ENCODE measurements around the gene RERE. TPM values are rescaled to one million over a fixed set of nuclear protein-coding genes. Genes with fewer than 3 reads are reported as not detected.
A peak's percentile ranks its signal among the peaks of the same experiment; 100 is the strongest.

RERE gene
- total and polyA plus RNA-seq, 4 donors, result 26.8 to 133 (median 82.7) TPM

DNA sequence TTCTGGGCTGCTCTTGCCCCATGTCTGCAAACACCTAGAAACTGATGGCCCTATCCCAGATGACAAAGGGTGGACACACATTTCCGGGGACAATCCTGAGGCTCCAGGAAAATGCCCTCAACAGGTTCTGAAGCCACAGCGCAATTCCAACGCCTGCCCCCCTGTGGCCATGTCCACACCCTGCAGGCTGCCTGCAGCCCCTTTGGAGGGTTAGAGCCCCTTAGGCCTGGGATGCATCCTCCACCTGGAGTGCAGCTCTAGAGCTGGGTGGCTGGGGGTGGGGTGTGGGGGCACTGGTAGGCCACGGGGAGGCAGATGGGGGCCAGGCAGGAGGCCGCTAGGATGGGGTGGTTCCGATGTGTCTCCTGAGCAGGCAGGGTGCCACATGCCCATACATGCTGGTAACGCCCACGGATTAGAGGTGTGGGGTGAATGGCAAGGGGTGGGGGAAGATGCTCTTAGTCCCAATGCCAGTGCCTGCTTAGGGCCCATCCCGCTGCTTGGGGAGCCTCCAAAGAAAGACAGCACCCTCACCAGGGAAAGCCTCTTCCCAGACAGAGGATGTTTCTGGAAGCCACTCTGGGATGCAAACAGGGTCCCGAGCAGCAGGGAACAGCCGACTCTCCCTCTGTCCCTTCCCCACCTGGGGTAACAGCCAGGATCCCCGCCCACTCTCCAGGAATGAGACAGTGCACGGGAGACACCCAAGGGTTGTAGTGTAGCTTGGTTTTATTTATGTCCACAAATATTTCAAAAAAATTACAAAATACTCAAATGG, 465.6 kb downstream of the RERE start:
- ATAC-seq (ENCODE audit: low FRiP score), result no peak
- H3K27me3 ChIP-seq (ENCODE audit: control insufficient read depth in 1 of 2, insufficient read depth in 2 of 2, low read length in 1 of 2), result no peaks in the 10 kb centered on the region
- H3K4me3 ChIP-seq (ENCODE audit: low read length in 2 of 2), result no peak overlapping the region
- intact Hi-C loops (cut with DNase I), result loop anchor here in 1 of 2 donors (5.0 kb wide), 2 partner anchors 35 to 70 kb away; partner anchors contain the start of gene SLC45A1
- peaks cover 0 to 3% of the 10 kb centered on the region in 2 donors for H3K36me3 ChIP-seq (ENCODE audit: control insufficient read depth in 1 of 2, insufficient read depth in 2 of 2, low read length in 1 of 2)
- H3K4me1 ChIP-seq (ENCODE audit: control insufficient read depth in 1 of 2, insufficient read depth in 2 of 2, low read length in 2 of 2), result no peaks in the 10 kb centered on the region
- 58 to 63% methylated on average over 13 of the region's 13 CpGs for WGBS, 2 donors
- H3K27ac ChIP-seq (ENCODE audit: low read depth in 1 of 2, low read length in 2 of 2), result peak overlapping the region in 1 of 2 donors; percentile 7
- DNase-seq, result peak; percentile 33 to 76
- H3K9me3 ChIP-seq (ENCODE audit: control insufficient read depth, low read length), result no peaks in the 10 kb centered on the region

DNA sequence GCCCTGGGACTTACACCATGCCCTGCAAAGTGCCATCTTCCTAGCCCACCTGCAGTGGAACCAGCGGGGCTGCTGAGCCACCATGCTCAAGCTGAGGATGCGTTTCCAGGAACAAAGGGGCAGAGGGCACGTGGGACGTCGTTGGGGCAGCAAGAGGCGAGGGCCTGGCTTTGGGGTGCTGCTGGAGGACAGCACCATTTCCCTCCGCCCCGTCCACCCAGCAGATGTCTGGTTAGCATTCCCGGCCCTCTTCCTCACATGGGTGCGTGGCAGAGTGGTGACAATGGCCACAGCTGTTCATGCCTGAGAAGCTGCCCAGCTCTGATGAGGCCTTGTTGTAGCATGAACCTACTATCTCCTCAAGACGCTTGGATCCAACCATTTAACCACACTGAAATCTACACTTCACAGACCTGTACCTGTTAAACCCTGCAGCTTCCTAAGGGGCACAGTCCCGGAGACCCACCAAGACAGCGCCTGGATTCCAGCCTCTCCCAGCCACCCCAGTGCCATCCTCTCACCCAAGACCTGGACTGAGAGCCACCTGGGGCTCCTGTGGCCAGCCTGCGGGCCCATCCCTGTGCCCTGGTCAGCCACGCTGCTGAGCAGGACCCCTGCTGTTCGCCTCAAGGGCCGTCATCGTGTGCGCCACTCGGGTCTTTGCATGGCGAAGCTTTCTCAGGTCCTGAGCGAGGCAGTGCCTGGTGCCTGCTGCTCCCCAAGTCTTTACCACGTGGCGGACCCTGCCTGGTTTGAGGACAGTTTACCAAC, 466.3 kb downstream of the RERE start:
- Histone ChIP-seq H3K9me3 (ENCODE audit: control insufficient read depth, low read length) (no peaks in the 10 kb centered on the region), H3K4me3 (ENCODE audit: low read length in 2 of 2) (no peak overlapping the region), H3K27me3 (ENCODE audit: control insufficient read depth in 1 of 2, insufficient read depth in 2 of 2, low read length in 1 of 2) (no peaks in the 10 kb centered on the region), H3K4me1 (ENCODE audit: control insufficient read depth in 1 of 2, insufficient read depth in 2 of 2, low read length in 2 of 2) (no peaks in the 10 kb centered on the region), H3K36me3 (ENCODE audit: control insufficient read depth in 1 of 2, insufficient read depth in 2 of 2, low read length in 1 of 2) (peaks cover 0 to 3% of the 10 kb centered on the region in 2 donors), H3K27ac (ENCODE audit: low read depth in 1 of 2, low read length in 2 of 2) (no peak overlapping the region)
- ATAC-seq (ENCODE audit: low FRiP score) (no peak), DNase-seq (peak; percentile 44 to 71)
- 86% methylated on average over 24 of the region's 24 CpGs for WGBS, 2 donors
- intact Hi-C loops (cut with DNase I), result loop anchor here in 1 of 2 donors (5.0 kb wide), 2 partner anchors 34 to 71 kb away; partner anchors contain the start of gene SLC45A1

DNA sequence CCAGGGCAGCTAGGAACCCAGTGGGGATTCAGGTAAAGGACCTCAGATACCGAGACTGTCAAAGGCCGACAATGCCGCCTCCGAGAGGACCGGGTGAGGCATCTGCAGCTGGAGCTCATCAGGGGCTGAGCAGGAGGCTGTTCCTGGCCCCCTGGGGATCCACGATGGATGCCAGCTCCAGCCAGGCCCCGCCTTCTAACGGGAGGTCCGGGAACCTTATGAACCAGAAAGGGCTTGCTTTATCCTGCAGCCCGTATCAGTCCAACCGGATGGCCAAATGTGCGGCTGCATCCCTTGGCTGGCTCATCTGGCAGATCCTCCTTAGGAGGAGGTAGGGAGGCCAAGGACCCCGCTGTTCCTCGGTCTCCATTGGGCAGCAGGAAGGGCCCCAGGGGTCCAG, 467.5 kb downstream of the RERE start:
- DNase-seq, result no peak
- Histone ChIP-seq H3K4me3 (ENCODE audit: low read length in 2 of 2) (no peak overlapping the region), H3K36me3 (ENCODE audit: control insufficient read depth in 1 of 2, insufficient read depth in 2 of 2, low read length in 1 of 2) (peaks cover 0 to under 1% of the 10 kb centered on the region in 2 donors), H3K4me1 (ENCODE audit: control insufficient read depth in 1 of 2, insufficient read depth in 2 of 2, low read length in 2 of 2) (no peaks in the 10 kb centered on the region), H3K27me3 (ENCODE audit: control insufficient read depth in 1 of 2, insufficient read depth in 2 of 2, low read length in 1 of 2) (no peaks in the 10 kb centered on the region), H3K9me3 (ENCODE audit: control insufficient read depth, low read length) (no peaks in the 10 kb centered on the region), H3K27ac (ENCODE audit: low read depth in 1 of 2, low read length in 2 of 2) (no peak overlapping the region)
- 41 to 42% methylated on average over 14 of the region's 14 CpGs for WGBS, 2 donors
- intact Hi-C loops (cut with DNase I), result loop anchor here (1.0 to 5.0 kb wide), 5 partner anchors 33 to 375 kb away; partner anchors contain the start of gene SLC45A1 (in 1 of the 2)
- ATAC-seq (ENCODE audit: low FRiP score), result no peak

DNA sequence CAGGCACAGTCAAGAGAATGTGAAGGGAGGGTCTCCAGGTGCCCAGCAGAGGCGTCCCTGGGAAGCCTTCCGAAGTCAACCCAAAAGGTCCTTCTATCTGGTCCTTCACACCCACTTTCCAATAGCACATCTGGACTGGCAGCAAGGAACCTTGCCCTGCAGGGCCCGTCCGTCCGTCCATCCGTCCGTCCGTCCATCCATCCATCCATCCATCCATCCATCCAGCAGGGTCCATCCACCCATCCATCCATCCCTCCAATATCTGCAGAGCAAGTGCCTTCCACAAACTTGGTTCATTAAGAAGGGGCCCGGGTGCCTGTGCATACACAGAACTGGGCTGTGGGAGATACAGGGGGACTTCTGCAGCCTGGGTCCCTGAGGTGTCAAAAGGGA, 468.0 kb downstream of the RERE start:
- 79 to 85% methylated on average over 9 of the region's 9 CpGs for WGBS, 2 donors
- Histone ChIP-seq H3K9me3 (ENCODE audit: control insufficient read depth, low read length) (no peaks in the 10 kb centered on the region), H3K36me3 (ENCODE audit: control insufficient read depth in 1 of 2, insufficient read depth in 2 of 2, low read length in 1 of 2) (no peaks in the 10 kb centered on the region), H3K4me1 (ENCODE audit: control insufficient read depth in 1 of 2, insufficient read depth in 2 of 2, low read length in 2 of 2) (no peaks in the 10 kb centered on the region), H3K27ac (ENCODE audit: low read depth in 1 of 2, low read length in 2 of 2) (no peak overlapping the region), H3K4me3 (ENCODE audit: low read length in 2 of 2) (no peak overlapping the region), H3K27me3 (ENCODE audit: control insufficient read depth in 1 of 2, insufficient read depth in 2 of 2, low read length in 1 of 2) (no peaks in the 10 kb centered on the region)
- DNase-seq (no peak), ATAC-seq (ENCODE audit: low FRiP score) (no peak)
- intact Hi-C loops (cut with DNase I), result loop anchor here (1.0 to 2.0 kb wide), 3 partner anchors 367 to 375 kb away; no protein-coding TSS in a partner anchor

DNA sequence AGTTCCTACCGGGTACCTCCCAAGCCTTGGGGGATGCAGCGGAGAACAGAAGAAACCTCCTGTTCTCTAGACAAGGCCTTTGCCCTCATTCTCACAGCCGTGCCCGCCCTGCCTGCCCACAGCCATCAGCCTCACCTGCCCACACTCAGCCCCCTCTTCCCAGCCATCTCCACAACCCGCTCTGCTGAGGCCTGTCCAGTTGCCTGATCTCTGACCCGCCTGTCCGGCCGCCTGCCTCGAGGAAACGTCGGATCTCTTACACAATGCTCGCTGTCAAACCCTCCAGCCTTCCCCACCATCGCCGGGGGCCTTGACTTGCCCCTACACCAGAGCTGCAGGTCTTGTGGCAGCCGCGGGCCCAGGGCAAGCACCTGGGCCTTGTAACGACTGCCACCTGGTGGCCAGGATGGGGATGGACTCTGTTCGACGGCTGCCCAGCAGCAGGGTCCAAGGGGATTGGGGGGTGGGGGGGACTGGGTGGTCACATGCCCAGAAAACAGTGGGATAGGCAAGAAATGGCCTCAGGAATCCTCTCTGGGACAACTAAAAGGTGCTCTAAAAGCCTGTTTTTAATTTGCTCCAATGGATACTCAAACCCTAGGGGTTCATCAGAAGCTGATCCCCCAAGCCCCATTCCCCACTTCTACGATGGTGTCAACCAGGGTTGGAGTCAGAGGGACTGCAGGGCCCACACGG, 468.5 kb downstream of the RERE start:
- peak; percentile 79 for ATAC-seq (ENCODE audit: low FRiP score)
- DNase-seq, result peak; percentile 80 to 89
- Histone ChIP-seq H3K27ac (ENCODE audit: low read depth in 1 of 2, low read length in 2 of 2) (no peak overlapping the region), H3K4me3 (ENCODE audit: low read length in 2 of 2) (no peak overlapping the region), H3K36me3 (ENCODE audit: control insufficient read depth in 1 of 2, insufficient read depth in 2 of 2, low read length in 1 of 2) (no peaks in the 10 kb centered on the region), H3K4me1 (ENCODE audit: control insufficient read depth in 1 of 2, insufficient read depth in 2 of 2, low read length in 2 of 2) (no peaks in the 10 kb centered on the region), H3K27me3 (ENCODE audit: control insufficient read depth in 1 of 2, insufficient read depth in 2 of 2, low read length in 1 of 2) (no peaks in the 10 kb centered on the region), H3K9me3 (ENCODE audit: control insufficient read depth, low read length) (no peaks in the 10 kb centered on the region)
- 28 to 30% methylated on average over 21 of the region's 21 CpGs for WGBS, 2 donors
- intact Hi-C loops (cut with DNase I), result loop anchor here (1.0 to 2.0 kb wide), 3 partner anchors 366 to 374 kb away; no protein-coding TSS in a partner anchor

DNA sequence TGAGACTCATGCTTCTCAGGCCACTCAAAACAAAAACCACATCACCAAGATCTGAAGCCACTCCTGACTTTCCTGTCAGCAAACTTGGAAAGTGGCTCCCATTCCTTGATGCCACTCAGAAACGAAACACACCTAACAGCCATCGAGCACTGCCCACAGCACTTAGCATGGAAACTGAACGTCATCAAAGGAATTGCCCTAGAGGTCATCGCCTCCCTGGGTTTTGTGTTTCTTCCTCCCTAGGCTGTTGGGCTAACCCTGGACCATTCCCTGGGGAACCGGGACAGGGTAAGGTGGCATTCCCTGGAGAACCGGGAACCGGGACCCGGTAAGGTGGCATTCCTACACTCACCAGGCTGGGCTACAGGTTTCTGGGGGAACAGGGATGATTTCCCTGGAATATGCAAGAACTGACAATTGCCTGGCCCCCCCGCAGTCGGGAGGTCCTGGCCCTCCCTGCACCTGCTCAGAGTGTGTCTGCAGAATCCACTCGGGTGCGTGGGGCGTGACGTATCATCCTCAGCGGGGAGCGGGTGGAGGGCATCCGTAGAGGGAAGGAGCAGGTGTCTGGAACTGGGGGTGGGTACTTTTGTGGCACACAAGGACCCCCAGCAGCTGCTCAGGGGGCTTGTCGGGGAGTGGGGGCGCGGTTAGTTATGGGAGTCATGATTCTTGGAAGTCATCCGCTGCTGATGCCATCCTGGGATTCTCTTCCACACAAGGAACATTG, 469.2 kb downstream of the RERE start:
- H3K9me3 ChIP-seq (ENCODE audit: control insufficient read depth, low read length), result no peaks in the 10 kb centered on the region
- H3K4me1 ChIP-seq (ENCODE audit: control insufficient read depth in 1 of 2, insufficient read depth in 2 of 2, low read length in 2 of 2), result no peaks in the 10 kb centered on the region
- no peaks in the 10 kb centered on the region for H3K36me3 ChIP-seq (ENCODE audit: control insufficient read depth in 1 of 2, insufficient read depth in 2 of 2, low read length in 1 of 2)
- H3K27me3 ChIP-seq (ENCODE audit: control insufficient read depth in 1 of 2, insufficient read depth in 2 of 2, low read length in 1 of 2), result no peaks in the 10 kb centered on the region
- DNase-seq (no peak), ATAC-seq (ENCODE audit: low FRiP score) (no peak)
- 86 to 90% methylated on average over 21 of the region's 21 CpGs for WGBS, 2 donors
- intact Hi-C loops (cut with DNase I), result loop anchor here (2.0 kb wide), 2 partner anchors 365 to 373 kb away; no protein-coding TSS in a partner anchor
- H3K27ac ChIP-seq (ENCODE audit: low read depth in 1 of 2, low read length in 2 of 2), result no peak overlapping the region
- no peak overlapping the region for H3K4me3 ChIP-seq (ENCODE audit: low read length in 2 of 2)

DNA sequence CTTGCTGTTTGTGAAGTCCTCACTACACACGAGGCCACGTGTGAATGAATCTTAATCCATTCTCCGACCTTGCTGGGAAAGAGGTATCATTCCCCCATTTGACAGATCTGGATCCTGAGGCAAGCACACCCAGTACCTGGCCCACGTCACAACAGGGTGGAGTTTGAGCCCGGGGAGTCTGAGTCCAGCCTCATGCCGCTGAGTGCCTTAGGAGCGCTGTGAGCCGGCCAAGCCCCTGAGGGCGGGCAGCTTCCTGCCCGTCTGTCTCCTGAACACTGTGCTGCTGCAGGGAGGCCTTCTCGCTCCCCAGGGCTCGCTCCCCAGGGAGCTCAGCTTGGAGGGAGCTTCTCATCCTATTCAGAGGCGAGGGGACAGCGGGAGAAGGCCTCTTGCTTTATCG, 469.8 kb downstream of the RERE start:
- no peak for DNase-seq
- no peaks in the 10 kb centered on the region for H3K4me1 ChIP-seq (ENCODE audit: control insufficient read depth in 1 of 2, insufficient read depth in 2 of 2, low read length in 2 of 2)
- no peak overlapping the region for H3K27ac ChIP-seq (ENCODE audit: low read depth in 1 of 2, low read length in 2 of 2)

More for the DNA sequence above, 469.8 kb downstream of the RERE start:
- Histone ChIP-seq H3K27me3 (ENCODE audit: control insufficient read depth in 1 of 2, insufficient read depth in 2 of 2, low read length in 1 of 2) (no peaks in the 10 kb centered on the region), H3K36me3 (ENCODE audit: control insufficient read depth in 1 of 2, insufficient read depth in 2 of 2, low read length in 1 of 2) (no peaks in the 10 kb centered on the region), H3K9me3 (ENCODE audit: control insufficient read depth, low read length) (no peaks in the 10 kb centered on the region), H3K4me3 (ENCODE audit: low read length in 2 of 2) (no peak overlapping the region)
- intact Hi-C loops (cut with DNase I), result loop anchor here (2.0 kb wide), 2 partner anchors 365 to 373 kb away; no protein-coding TSS in a partner anchor
- no peak for ATAC-seq (ENCODE audit: low FRiP score)
- WGBS, 2 donors, result 84 to 88% methylated on average over 15 of the region's 15 CpGs
